ENCODE results near the gene MOSPD3. TPM values are rescaled to one million over a fixed set of nuclear protein-coding genes. Genes with fewer than 3 reads are reported as not detected.

MOSPD3 gene
- polyA plus RNA-seq, 1 donor (not counting 4 experiments of a cell fraction or from before 2014, with no cell fraction given): 5.5 TPM

GRCh38 chr7:100623951-100624824, 11.8 kb downstream of the MOSPD3 start:
- FAIRE-seq (no peak), DNase-seq (ENCODE audit: low read depth, low spot score) (no peak)
- H3K9me3 ChIP-seq (ENCODE audit: control insufficient read depth, low read depth, low read length): no peaks in the 10 kb centered on the region
- H3K4me2 ChIP-seq (ENCODE audit: control insufficient read depth, extremely low read depth, insufficient read depth, low read depth, low read length): no peak overlapping the region
- H3K9ac ChIP-seq (ENCODE audit: control insufficient read depth, extremely low read depth, insufficient read depth, low read length): no peak overlapping the region
- no peaks in the 10 kb centered on the region for H3K79me2 ChIP-seq (ENCODE audit: control insufficient read depth, insufficient read depth, low read length)
- no peak overlapping the region for H3K4me3 ChIP-seq (ENCODE audit: control insufficient read depth in 2 of 3, extremely low read depth in 1 of 3, insufficient read depth in 2 of 3, low read depth in 1 of 3, low read length in 3 of 3)
- H3K9me1 ChIP-seq (ENCODE audit: control insufficient read depth, extremely low read depth, insufficient read depth, low read length): no peaks in the 10 kb centered on the region
- no peaks in the 10 kb centered on the region for H4K20me1 ChIP-seq (ENCODE audit: control insufficient read depth, extremely low read depth, insufficient read depth, low read length)
- no peak overlapping the region for H3K27ac ChIP-seq (ENCODE audit: control insufficient read depth, insufficient read depth, low read length)
- dilution Hi-C loops (cut with MboI; ENCODE audit: extremely low pct_ligation_motif_present, low sequenced_read_pairs): no loop called here
- TF ChIP-seq EZH2 (IDR thresholded peaks at IDR 0.05; ENCODE audit: low read length): no peak
- TF ChIP-seq, protein P1, sequence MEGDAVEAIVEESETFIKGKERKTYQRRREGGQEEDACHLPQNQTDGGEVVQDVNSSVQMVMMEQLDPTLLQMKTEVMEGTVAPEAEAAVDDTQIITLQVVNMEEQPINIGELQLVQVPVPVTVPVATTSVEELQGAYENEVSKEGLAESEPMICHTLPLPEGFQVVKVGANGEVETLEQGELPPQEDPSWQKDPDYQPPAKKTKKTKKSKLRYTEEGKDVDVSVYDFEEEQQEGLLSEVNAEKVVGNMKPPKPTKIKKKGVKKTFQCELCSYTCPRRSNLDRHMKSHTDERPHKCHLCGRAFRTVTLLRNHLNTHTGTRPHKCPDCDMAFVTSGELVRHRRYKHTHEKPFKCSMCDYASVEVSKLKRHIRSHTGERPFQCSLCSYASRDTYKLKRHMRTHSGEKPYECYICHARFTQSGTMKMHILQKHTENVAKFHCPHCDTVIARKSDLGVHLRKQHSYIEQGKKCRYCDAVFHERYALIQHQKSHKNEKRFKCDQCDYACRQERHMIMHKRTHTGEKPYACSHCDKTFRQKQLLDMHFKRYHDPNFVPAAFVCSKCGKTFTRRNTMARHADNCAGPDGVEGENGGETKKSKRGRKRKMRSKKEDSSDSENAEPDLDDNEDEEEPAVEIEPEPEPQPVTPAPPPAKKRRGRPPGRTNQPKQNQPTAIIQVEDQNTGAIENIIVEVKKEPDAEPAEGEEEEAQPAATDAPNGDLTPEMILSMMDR (optimal IDR thresholded peaks at IDR 0.05 in 1 of 3, IDR thresholded peaks at IDR 0.05 in 1 of 3, conservative IDR thresholded peaks at IDR 0.05 in 1 of 3; ENCODE audit: extremely low read depth in 1 of 3, insufficient read depth in 2 of 3, low read length in 3 of 3): no peak
- no peak overlapping the region for H2AFZ ChIP-seq (ENCODE audit: control insufficient read depth, low read length)
- peaks cover 7% of the 10 kb centered on the region for H3K4me1 ChIP-seq (ENCODE audit: control insufficient read depth, extremely low read depth, insufficient read depth, low read length)
- H3K27me3 ChIP-seq (ENCODE audit: control insufficient read depth, extremely low read depth, insufficient read depth, low read length): no peaks in the 10 kb centered on the region
- no peaks in the 10 kb centered on the region for H3K36me3 ChIP-seq (ENCODE audit: control insufficient read depth in 2 of 2, extremely low read depth in 1 of 2, insufficient read depth in 2 of 2, low read length in 2 of 2)

- H3K9ac ChIP-seq (ENCODE audit: control insufficient read depth, extremely low read depth, insufficient read depth, low read length): no peak overlapping the region
- TF ChIP-seq EZH2 (IDR thresholded peaks at IDR 0.05; ENCODE audit: low read length): no peak
- TF ChIP-seq, protein P1 (optimal IDR thresholded peaks at IDR 0.05 in 1 of 3, IDR thresholded peaks at IDR 0.05 in 1 of 3, conservative IDR thresholded peaks at IDR 0.05 in 1 of 3; ENCODE audit: extremely low read depth in 1 of 3, insufficient read depth in 2 of 3, low read length in 3 of 3): no peak
- no peaks in the 10 kb centered on the region for H3K79me2 ChIP-seq (ENCODE audit: control insufficient read depth, insufficient read depth, low read length)
- H3K4me2 ChIP-seq (ENCODE audit: control insufficient read depth, extremely low read depth, insufficient read depth, low read depth, low read length): peak overlapping the region; percentile 69
- H3K9me1 ChIP-seq (ENCODE audit: control insufficient read depth, extremely low read depth, insufficient read depth, low read length): no peaks in the 10 kb centered on the region
- H3K9me3 ChIP-seq (ENCODE audit: control insufficient read depth, low read depth, low read length): no peaks in the 10 kb centered on the region
- dilution Hi-C loops (cut with MboI; ENCODE audit: extremely low pct_ligation_motif_present, low sequenced_read_pairs): no loop called here
- H3K36me3 ChIP-seq (ENCODE audit: control insufficient read depth in 2 of 2, extremely low read depth in 1 of 2, insufficient read depth in 2 of 2, low read length in 2 of 2): no peaks in the 10 kb centered on the region
- FAIRE-seq: no peak
- H4K20me1 ChIP-seq (ENCODE audit: control insufficient read depth, extremely low read depth, insufficient read depth, low read length): no peaks in the 10 kb centered on the region
- no peak overlapping the region for H3K4me3 ChIP-seq (ENCODE audit: control insufficient read depth in 2 of 3, extremely low read depth in 1 of 3, insufficient read depth in 2 of 3, low read depth in 1 of 3, low read length in 3 of 3)
- no peak overlapping the region for H3K27ac ChIP-seq (ENCODE audit: control insufficient read depth, insufficient read depth, low read length)
- H3K27me3 ChIP-seq (ENCODE audit: control insufficient read depth, extremely low read depth, insufficient read depth, low read length): no peaks in the 10 kb centered on the region
- H2AFZ ChIP-seq (ENCODE audit: control insufficient read depth, low read length): peak overlapping the region; percentile 73
- DNase-seq (ENCODE audit: low read depth, low spot score): no peak
- peaks cover 7% of the 10 kb centered on the region for H3K4me1 ChIP-seq (ENCODE audit: control insufficient read depth, extremely low read depth, insufficient read depth, low read length)
Observed at GRCh38 chr7:100626055-100626454, 13.7 kb downstream of the MOSPD3 start.
